Hematopoietic multipotent progenitor cell treated with erythropoietin and hydrocortisone succinate and interleukin-3 and kit ligand, for 4 days (in vitro differentiated cells): Measurements from ENCODE around the gene BAIAP3.

Experiments
- DNase-seq: peaks from one replicate; pipeline ENCODE4 v3.0.0-alpha.2; 2015

Gene BAIAP3

DNA sequence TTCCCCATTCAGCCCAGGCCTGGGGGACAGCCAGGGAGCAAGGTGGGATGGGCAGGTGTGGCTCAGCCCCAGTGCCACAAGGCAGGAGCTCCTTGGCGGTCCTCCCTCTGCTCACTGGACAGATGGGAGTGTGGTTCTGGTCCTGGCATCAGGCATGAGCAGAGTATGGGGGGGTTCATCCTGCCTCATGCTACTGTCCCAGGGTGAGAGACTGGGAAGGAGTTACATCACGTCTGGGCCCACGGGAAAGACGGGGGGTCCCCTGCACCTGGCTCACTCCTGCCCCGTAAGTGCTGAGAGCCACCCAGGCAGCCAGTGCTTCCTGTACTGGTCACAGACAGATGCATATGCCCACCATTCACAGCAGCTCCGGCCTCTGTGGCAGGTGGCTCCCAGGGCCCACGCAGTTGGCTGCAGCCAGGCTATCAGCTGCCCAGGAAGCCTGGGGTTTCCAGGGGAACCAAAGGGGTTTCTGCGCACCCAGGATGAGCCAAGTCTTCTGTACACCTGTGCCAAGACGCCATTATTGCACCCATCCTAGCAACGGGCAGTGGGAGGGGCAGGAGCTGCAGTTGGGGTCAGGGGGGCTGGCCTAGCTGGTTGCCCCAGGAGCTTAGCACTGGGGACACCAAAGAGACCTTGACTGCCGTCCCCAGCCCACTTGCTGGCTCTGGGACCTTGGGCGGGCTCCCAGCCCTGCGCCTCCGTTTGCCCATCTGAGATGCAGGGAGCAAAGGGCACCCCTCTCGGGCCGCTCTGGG, 1.9 kb downstream of the BAIAP3 start:
- no peak for DNase-seq

DNA sequence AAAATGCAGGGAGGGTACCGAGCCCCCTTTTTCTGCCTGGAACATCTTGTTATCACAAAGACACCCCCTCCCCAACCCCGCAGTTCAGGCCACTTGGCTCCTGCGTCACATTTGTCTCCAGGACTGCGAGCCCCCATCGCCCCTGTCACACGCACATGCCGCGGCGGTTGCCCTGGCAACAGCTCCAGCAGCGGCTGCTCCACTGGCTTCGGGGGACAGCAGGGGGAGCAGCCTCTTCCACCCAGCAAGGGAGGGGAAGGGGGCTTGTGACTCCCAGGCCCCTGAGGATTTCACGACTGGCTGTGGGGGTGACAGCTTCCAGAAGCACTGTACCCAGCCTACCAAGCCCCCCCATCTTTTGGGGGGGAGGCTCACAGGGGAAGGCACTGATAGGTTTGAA, 2.6 kb downstream of the BAIAP3 start:
- no peak for DNase-seq

DNA sequence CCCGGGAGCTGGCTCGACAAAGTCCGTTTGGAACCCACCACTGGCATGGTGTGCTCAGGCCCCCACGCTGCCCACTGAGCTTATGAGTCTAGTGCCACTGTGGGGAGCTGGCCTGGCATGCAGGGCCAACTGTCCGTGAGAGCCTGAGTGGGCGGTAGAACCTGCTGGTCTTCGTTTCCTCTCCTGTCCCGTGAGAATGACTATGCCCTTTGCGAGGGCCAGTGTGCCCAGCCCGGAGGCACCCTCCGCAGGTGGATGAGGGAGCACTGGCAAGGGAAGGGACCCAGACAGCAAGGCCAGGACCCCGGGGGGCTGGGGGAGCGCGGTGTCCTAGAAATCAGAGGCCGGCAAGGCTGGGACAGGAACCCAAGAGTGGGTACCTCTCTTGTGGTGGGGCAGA, 3.2 kb downstream of the BAIAP3 start:
- DNase-seq, result no peak

DNA sequence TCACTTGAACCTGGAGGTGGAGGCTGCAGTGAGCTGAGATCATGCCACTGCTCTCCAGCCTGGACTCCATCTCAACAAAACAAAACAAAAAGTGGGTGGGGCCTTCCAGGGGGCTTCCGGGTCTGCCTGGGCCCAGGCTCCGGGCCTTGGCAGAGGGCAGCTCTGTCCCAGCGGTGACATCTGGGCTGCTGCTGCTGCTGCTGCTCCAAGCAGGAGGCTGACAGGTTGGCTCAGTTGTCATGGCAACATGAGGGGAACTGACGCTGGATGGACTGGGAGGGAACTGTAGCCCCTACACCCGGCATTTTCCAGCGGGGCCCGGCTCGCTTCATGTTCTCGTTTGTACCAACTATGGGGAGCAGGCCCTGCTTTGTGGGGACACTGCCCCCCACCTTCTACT, 4.0 kb downstream of the BAIAP3 start:
- no peak for DNase-seq

DNA sequence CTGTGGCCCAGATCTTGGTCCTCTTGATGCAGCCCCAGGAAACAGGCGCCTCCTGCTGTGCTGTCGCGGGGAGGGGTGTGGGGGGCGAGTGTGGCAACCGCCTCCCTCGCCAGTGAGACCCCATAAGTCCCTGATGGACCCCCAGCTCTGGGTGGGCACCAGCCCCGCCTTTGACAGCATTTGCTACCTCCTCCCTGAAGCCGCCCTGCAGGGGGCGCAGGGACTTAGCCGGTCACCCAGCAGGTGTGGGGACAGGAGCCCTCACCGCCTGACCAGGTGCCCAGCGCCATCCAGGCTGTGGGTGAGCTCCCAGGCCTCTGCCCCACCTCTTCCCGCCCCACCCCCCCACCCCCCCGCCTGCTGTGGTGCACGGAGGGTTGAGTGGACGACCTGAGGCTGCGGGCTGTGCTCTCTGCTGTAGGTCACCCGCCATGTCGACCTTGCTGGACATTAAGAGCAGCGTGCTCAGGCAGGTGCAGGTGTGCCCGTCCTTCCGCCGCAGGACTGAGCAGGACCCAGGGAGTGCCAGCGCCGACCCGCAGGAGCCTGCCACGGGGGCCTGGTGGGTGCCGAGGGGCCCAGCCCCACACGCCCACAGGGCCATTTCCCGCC, 4.8 kb downstream of the BAIAP3 start:
- DNase-seq, result peak; percentile 49

DNA sequence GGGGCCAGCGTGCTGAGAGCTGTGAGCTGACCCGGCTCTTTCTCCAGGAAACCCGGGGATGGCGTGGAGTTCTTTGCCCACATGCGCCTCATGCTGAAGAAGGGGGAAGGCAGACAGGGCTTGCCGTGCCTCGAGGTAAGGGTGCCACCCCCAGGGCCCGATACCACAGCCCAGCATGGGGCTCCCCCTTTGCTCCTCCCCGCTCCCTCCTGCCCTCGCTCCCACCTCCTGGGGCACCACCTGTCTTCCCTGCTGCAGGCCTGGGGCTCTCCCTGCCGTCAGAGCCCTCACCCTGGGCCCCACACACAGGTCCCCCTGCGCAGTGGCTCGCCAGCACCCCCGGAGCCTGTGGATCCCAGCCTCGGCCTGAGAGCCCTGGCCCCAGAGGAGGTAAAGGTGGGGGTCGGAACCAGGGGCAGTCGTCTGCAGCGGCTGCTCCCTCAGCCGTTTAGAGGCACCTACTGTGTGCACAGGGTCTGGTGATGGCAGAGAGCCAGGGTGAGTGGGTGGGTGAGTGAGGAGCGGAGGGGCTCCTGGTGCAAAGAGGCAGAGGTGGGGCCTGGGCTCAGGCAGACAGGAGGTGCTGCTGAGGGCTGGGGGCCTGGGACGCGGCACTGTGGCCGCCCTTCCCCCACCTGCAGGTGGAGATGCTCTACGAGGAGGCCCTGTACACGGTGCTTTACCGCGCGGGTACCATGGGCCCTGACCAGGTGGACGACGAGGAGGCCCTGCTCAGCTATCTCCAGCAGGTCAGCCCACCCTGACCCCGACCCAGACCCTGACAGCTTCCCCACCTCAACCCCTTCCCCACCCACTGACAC, 5.6 kb downstream of the BAIAP3 start:
- no peak for DNase-seq

DNA sequence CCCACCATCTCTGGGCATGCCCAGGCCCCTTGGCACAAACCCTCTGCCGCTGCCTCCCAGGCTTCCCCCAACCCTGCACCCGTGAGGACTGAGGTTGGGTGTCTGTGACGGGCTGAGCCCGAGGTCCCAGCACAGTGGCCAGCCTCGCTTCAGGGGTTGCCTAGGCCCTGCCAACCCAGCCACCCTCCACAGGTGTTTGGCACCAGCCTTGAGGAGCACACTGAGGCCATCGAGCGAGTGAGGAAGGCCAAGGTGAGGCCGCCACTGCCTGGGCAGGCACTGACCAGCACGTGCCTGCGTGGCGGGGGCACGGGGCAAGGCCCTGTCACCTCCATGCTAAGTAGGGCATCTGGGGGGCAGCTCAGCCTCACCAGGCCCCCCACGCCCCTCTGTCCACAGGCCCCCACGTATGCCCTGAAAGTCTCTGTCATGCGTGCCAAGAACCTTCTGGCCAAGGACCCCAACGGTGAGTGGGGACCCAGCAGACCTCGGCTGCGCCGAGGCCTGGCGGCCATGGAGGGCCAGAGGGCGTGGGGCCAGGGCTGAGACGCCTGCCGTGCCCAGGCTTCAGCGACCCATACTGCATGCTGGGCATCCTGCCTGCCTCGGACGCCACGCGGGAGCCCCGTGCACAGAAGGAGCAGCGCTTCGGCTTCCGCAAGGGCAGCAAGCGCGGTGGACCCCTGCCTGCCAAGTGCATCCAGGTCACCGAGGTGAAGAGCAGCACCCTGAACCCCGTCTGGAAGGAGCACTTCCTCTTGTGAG, 7.5 kb downstream of the BAIAP3 start:
- DNase-seq, result no peak

DNA sequence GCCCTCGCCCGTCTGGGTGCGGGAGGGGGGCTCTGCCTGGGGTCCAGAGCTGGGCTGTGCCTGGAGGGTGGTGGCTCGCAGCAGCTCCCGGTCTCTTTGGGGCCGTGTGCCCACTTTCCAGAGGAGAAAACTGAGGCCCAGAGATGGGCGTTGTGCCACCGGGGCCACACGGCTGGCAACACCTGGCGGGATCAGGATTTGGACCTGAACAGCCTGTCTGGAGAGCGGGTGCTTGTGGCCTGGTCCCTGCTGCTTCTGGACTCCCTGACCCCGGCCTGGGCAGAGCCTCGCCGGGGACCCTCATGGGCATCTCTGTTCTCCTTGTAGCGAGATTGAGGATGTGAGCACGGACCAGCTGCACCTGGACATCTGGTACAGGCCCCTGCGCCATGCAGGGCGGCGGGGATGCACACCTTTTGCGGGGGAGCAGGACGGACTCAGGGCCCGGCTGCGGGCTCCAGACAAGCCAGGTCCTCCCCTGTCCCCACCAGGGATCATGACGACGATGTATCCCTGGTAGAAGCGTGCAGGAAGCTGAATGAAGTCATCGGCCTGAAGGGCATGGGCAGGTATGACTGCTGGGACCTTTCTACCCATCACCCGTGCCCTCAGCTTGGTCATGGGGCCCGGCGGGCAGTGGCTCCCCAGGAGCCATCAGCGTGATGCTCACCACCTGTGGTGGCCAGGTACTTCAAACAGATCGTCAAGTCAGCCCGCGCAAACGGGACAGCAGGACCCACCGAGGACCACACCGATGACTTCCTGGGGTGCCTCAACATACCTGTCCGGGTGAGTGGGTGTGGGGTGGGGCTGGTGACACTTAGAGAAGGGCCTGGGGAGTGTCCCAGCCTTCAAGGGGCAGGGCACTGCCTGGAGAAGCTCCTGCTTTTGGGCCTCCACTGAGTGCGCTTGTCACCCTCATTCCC, 8.3 kb downstream of the BAIAP3 start:
- DNase-seq, result no peak

DNA sequence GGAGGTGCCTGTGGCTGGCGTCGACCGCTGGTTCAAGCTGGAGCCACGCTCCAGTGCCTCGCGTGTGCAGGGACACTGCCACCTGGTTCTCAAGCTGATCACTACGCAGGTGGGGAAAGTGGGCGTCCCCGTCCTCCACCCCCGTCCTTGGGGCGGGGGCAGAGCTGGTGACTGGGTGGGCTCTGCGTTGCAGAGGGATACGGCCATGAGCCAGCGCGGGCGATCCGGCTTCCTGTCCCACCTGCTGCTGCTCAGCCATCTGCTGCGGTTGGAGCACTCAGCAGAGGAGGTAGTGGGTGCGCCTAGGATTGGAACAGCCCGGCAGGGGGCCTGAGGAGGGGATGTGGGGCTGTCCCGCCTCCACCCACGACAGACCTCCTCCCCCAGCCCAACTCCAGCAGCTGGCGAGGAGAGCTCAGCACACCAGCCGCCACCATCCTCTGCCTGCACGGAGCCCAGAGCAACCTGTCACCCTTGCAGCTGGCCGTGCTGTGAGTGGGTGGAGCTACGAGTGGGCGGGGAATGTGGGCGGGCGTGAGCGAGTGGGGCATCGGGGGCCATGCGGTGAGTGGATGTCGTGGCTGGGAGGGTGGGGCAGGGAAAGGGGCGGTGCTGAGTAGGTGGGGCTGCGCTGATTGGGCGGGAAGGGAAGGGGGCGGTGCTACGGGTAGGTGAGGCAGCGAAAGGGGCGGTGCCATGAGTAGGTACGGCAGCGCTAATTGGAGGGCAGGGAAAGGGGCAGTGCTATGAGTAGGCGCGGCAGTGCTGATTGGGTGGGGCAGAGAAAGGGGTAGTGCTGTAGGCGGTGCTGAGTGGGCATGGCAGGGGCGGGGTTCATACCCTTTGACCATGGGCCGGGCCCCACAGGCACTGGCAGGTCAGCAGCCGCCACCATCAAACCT, 9.3 kb downstream of the BAIAP3 start:
- DNase-seq, result peak; percentile 99

DNA sequence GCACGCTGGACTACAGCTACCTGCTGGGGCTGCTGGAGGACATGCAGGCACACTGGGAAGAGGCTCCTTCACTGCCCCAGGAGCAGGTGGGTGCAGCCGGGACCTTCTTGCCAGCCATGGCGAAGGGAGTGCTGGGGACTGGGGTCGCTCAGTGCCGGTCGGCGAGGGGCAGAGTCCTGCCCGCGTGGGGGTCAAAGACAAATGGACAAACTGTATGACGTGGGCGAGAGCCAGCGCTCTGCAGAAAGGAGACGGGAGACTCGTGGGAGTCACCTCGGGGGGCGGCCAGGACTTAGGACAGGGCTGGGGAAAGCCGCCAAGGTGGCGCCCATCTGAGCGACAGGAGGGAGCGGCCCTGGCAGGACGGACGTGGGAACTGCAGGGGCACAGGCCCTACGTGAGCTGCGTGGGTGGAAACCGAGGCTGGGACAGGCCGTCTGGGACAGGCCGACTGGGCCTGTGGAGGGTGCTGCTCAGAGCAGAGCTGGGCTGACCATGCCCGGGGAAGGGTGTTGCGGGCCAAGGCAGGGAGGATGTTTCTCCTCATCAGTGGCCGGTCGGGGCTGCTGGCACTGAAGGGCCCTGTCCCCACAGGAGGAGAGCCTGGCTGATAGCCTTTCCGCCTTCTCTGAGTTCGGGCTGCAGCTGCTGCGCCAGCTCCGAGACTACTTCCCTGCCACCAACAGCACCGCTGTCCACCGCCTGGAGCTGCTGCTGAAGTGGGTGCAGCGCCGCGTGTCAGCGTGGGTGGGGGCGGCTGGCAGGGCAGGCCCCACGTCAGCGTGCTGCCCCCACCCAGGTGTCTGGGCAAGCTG, 10.2 kb downstream of the BAIAP3 start:
- no peak for DNase-seq

DNA sequence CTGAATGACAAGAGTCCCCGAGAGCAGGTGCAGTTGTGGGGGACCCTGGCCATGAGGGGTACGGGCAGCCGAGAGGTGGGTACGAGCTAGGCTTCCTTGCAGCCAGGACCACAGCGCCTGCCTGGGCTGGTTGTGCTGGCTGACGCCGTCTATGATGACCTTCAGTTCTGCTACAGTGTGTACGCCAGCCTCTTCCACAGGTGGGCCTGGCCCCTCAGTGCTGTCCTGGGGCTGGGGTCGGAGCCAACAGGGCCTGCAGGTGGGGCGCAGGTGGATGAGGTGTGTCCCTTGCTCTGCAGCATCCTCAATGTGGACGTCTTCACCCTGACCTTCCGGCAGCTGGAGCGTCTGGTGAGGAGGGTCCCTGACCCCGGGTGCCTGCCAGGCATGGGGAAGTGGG, 11.1 kb downstream of the BAIAP3 start:
- DNase-seq, result no peak

DNA sequence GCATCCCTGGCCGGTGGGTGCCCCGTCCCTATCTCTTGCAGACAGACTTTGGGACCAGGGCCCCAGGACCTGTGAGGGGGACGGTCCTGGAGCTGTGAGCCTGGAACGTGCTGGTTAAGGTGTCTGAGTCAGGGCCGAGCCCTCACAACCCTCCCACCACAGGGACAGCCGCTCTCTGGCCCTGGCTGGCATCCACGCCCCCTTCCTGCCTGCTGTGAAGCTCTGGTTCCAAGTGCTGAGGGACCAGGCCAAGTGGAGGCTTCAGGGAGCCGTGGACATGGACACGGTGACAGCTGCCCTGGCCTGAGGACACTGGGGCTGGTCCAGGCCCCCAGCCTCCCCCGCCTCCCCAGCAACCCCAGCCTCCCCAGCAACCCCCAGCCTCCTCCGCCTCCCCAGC, 11.6 kb downstream of the BAIAP3 start:
- no peak for DNase-seq

DNA sequence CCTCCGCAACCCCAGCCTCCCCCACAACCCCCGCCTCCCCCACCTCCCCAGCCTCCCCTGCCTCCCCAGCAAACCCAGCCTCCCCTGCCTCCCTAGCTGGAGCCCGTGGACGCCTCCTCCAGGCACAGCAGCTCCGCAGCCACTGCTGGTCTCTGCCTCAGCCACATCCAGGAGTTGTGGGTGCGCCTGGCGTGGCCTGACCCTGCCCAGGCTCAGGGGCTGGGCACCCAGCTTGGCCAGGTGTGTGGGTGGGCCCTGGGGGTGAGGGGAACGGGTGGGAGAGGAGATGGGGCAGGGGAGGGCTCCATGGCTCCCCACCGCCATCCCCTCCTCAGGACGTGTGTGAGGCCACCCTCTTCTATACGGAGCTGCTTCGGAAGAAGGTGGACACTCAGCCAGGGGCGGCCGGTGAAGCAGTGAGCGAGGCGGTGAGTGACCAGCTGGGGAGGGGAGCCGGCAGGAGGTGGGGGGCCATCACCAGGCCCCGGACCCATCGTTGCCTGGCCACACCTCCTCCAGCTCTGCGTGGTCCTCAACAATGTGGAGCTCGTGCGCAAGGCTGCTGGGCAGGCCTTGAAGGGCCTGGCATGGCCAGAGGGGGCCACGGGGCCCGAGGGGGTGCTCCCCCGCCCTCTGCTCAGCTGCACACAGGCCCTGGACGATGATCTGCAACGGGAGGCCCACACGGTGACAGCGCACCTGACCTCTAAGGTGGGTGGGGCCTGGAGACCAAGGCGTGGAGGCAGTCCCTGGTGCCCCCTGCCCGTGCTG, 12.4 kb downstream of the BAIAP3 start:
- no peak for DNase-seq

DNA sequence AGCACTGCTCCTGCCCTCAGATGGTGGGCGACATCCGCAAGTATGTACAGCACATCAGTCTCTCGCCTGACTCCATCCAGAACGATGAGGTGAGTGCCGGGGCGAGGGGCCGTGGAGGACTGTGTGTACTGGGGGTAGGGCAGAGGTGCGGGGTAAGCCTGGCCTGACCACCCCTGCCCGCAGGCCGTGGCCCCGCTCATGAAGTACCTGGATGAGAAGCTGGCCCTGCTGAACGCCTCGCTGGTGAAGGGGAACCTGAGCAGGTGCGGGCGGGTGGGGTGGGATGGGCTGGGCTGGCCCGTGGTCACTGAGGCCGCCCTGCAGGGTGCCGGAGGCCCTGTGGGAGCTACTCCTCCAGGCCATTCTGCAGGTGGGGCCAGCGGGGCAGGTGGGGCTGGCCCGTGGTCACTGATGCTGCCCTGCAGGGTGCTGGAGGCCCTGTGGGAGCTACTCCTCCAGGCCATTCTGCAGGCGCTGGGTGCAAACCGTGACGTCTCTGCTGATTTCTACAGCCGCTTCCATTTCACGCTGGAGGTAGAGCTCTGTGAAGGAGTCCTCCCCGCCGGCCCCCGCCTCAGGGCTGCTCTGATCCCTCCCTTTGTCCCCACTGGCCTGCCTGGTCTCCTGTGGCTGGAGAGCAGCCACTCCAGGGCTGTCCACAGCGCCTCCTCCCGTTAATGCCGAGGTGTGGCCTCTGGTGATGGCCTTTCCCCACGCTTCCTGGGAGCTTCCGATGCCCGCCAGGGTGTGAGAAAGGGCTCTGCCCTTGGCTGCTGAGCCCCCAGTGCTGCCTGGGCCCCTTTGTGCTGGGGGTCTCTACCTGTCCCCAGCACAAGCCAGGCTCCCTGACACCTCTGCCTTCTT, 13.2 kb downstream of the BAIAP3 start:
- no peak for DNase-seq

DNA sequence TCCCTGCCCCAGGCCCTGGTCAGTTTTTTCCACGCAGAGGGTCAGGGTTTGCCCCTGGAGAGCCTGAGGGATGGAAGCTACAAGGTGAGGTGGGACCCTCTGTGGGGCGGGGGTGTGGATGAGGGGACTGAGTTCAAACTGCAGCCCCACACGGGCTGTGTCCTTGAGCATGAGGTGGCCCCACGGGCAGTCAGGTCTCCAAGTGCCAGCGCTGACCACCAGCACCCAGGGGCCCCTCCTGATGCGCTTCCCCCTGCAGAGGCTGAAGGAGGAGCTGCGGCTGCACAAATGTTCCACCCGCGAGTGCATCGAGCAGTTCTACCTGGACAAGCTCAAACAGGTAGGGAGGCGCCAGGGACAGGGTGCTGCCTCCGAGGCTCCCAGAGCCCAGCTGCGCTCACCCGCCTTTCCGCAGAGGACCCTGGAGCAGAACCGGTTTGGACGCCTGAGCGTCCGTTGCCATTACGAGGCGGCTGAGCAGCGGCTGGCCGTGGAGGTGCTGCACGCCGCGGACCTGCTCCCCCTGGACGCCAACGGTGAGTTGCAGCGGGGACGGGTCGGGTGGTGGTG, 13.9 kb downstream of the BAIAP3 start:
- no peak for DNase-seq

DNA sequence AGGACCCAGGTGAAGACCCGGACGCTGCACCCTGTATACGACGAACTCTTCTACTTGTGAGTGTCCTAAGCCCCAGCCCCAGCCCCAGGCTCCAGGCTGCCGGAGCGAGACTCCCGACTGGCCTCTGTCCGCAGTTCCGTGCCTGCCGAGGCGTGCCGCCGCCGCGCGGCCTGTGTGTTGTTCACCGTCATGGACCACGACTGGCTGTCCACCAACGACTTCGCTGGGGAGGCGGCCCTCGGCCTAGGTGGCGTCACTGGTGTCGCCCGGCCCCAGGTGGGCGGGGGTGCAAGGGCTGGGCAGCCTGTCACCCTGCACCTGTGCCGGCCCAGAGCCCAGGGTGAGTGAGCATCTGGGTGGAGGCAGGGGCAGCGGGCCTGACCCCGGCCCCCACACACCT, 14.5 kb downstream of the BAIAP3 start:
- DNase-seq, result no peak

DNA sequence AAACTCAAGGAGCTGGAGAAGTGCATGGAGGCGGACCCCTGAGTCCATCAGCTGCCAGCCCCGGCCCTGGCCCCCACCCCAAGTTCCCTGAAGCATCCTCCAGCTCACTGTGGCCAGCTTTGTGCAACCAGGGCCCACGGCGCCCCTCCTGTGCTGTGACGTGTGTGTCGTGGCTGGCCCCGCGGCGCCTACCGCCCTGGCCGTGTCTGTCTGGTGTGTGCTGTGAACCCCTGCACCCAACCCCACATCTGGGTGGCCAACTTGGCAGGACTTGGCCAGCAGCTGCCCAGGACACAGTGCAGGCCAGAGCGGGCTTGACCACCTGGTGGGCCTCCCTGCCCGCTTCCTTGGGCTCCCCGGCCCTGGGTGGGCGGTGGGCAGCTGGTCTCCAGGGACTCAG, 15.0 kb downstream of the BAIAP3 start:
- no peak for DNase-seq

DNA sequence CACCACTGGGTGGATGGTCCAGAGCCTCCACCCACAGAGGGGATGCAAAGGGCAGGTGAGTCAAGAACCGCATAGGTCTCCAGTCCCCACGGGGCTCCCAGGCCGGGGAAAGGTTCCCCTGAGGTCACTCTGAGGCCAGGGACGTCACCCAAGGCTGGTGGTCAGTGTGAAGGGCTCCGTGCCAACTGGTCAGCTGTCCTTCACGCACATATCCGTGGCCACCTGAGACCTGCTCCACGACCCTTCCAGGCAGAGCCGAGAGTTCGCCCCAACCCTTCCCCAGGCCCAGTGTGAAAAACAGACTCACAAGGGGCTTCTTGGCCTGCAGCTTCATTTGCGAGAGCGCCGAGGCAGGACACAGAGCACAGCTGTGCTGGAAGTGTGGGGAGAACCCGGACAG, 15.5 kb downstream of the BAIAP3 start:
- no peak for DNase-seq
